Gastroesophageal sphincter (tissue), 4 donors: Measurements from ENCODE around the gene B4GALT6. TPM values are rescaled to one million over a fixed set of nuclear protein-coding genes. Genes with fewer than 3 reads are reported as not detected.
"Not testable (repeated sequence)": the region's sequence is repeated elsewhere in the genome, so short reads cannot be mapped to it uniquely, and the experiment has no call there.

ENCODE experiments used
- ATAC-seq: fragments of 150-250 bp; one replicate; pipeline ENCODE4 v1.9.1; 2016; ENCODE audit warnings: mild to moderate bottlenecking, moderate library complexity
- H3K27ac ChIP-seq, 4 donors: fragments of 200-600 bp; sonication (generic) in 3 of 4; 1 replicate in 3 of 4; 2 replicates in 1 of 4; pipeline ENCODE4 v1.5.1; 2016 to 2019
- H3K27me3 ChIP-seq: fragments of 200-600 bp; sonication (generic); one replicate; pipeline ENCODE4 v1.5.1; 2019
- H3K36me3 ChIP-seq, 2 donors: fragments of 200-600 bp; sonication (generic); one replicate each; pipeline ENCODE4 v1.5.1; 2019; ENCODE audit warnings: control low read depth in 1 of 2
- H3K4me1 ChIP-seq, 3 donors: fragments of 200-600 bp; sonication (generic); 1 replicate in 2 of 3; 2 replicates in 1 of 3; pipeline ENCODE4 v1.5.1; 2016 to 2019; ENCODE audit warnings: control low read depth in 2 of 3
- H3K4me3 ChIP-seq, 2 donors: fragments of 200-600 bp; sonication (generic); one replicate each; pipeline ENCODE4 v1.5.1; 2019; ENCODE audit warnings: mild to moderate bottlenecking in 1 of 2, moderate library complexity in 1 of 2
- H3K9me3 ChIP-seq, 3 donors: fragments of 200-600 bp; sonication (generic); one replicate each; pipeline ENCODE4 v1.5.1; 2017 to 2019; ENCODE audit warnings: control low read depth in 2 of 3
- CTCF ChIP-seq, 4 experiments: fragments of 200-600 bp in 2 of 4; fragments of 450-650 bp in 2 of 4; sonication (generic) in 1 of 4; IDR thresholded peaks; one replicate each; pipeline ENCODE4 v1.5.1; 2017 to 2019; ENCODE audit warnings: antibody characterized with exemption in 4 of 4, mild to moderate bottlenecking in 2 of 4, moderate library complexity in 2 of 4
- EP300 ChIP-seq: sonication (generic); formaldehyde crosslinking; IDR thresholded peaks from one replicate; pipeline ENCODE4 v1.6.1; 2017; ENCODE audit warnings: antibody characterized with exemption, mild to moderate bottlenecking
- POLR2A ChIP-seq, 2 donors: fragments of 450-650 bp; IDR thresholded peaks; one replicate each; pipeline ENCODE4 v1.6.1; 2017; ENCODE audit warnings: antibody characterized with exemption in 2 of 2, mild to moderate bottlenecking in 2 of 2, moderate library complexity in 1 of 2
- POLR2AphosphoS5 ChIP-seq: sonication (generic); formaldehyde crosslinking; IDR thresholded peaks from one replicate; pipeline ENCODE4 v1.6.1; 2017; ENCODE audit warnings: antibody characterized with exemption
- WGBS, 2 donors: methylation state at CpG; one replicate each; pipeline ENCODE4 v1.1.5; 2018; ENCODE audit warnings: low coverage in 1 of 2; 5-methylcytosine and 5-hydroxymethylcytosine counted together
- total RNA-seq, 4 donors: library from RNA; depleted of rRNA; stranded (reverse); fragments of >200 nt; gene quantifications; one replicate each; pipeline ENCODE4 v1.1.0, GENCODE V29; 2016

The B4GALT6 gene
- 10 to 100 TPM in 1 of 4 donors, 1 to 10 TPM in 3; 3.0 to 12.0 (median 5.8) TPM for total RNA-seq

DNA sequence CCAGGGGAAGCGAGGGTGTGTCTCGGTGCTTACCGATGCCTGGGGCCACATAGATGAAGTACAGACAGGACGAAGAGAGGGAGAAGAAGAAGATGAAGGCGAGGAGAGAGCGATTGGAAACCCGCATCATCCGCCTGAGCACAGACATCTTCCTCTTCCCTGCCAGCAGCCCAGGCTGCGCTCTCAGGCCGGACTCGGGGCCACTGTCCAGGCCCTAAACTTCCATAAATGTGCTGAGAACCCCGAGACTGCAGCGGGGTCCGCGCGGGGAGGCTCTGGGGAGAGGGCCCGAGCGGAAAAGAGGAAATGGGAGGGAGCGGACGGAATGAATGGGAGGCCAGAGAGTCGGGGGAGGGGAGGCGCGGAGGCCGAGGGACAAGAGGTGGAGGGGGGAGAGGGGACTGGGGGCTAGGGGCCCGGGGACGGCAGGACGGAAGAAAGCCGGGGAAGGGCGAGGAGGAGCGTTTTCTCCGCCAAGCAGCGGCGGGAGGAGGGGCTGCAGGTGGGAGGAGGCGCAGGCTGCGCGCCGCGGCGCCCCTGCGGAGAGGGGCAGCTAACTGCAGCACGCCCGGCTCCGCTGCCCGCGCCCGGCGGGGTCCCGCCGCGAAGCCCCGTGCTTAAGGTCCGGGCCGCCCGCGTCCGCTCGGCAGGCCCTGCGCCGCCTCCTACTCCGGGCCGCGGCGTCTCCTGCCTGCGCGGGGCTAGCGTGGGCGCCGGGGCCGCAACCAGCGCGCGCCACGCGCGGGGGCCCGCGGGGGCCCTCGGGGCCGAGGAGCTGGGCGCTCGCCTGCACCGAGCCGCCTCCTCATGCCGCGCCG, at the start of gene B4GALT6:
TSS of gene B4GALT6 (minus strand) at position 303 of the 818 bp plus-strand sequence. CDS start at position 148, 155 bp downstream.
- peak; percentile 2 for ATAC-seq
- Histone ChIP-seq H3K9me3 (no peaks in the 10 kb centered on the region), H3K27ac (peak within 1 kb of the TSS; percentile 15 to 85 (median 84)), H3K4me1 (peaks cover 0 to 24% (median 3%) of the 10 kb centered on the region in 3 donors), H3K36me3 (no peaks in the 10 kb centered on the region), H3K27me3 (no peaks in the 10 kb centered on the region), H3K4me3 (peak within 1 kb of the TSS; percentile 61 to 81)
- TF ChIP-seq POLR2AphosphoS5 (no peak), EP300 (no peak), CTCF (IDR thresholded peaks at IDR 0.05) (no peak), POLR2A (IDR thresholded peaks at IDR 0.05) (no peak)
- 0 to 4% methylated on average over 2 to 15 of the region's 86 CpGs for WGBS, 2 donors

- 14 to 83% methylated on average over 1 to 2 of the region's 3 CpGs for WGBS, 2 donors
- no peak for TF ChIP-seq POLR2AphosphoS5
- TF ChIP-seq CTCF (IDR thresholded peaks at IDR 0.05), result no peak
- TF ChIP-seq EP300, result no peak
- no peak for TF ChIP-seq POLR2A (IDR thresholded peaks at IDR 0.05)
- H3K27me3 ChIP-seq, result no peaks in the 10 kb centered on the region
- no peak for ATAC-seq
- no peaks in the 10 kb centered on the region for H3K36me3 ChIP-seq
- H3K4me3 ChIP-seq, result no peak overlapping the region
- no peaks in the 10 kb centered on the region for H3K4me1 ChIP-seq
- H3K9me3 ChIP-seq, result no peaks in the 10 kb centered on the region
- no peak overlapping the region for H3K27ac ChIP-seq
Measured at GRCh38 chr18:31731628-31732027, 47.2 kb upstream of the B4GALT6 start.

DNA sequence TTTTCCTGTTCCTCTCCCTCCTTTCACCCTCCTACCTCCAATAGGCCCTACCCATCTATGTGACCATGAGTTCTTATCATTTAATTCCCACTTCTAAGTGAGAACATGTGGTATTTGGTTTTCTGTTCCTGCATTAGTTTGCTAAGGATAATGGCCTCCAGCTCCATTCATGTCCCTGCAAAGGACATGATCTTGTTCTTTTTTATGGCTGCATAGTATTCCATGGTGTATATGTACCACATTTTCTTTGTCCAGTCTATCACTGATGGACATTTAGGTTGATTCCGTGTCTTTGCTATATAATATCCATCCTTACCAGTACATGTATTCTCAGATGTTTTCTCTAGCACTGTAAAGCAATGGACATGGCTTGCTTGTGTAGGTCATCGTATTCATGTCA, 44.8 kb upstream of the B4GALT6 start:
- H3K4me3 ChIP-seq, H3K9me3 ChIP-seq, ATAC-seq, H3K4me1 ChIP-seq, H3K27ac ChIP-seq, H3K36me3 ChIP-seq, H3K27me3 ChIP-seq: not testable (repeated sequence)
- 93 to 100% methylated on average over 2 of the region's 2 CpGs for WGBS, 2 donors

GRCh38 chr18:31723990-31724711, 39.8 kb upstream of the B4GALT6 start:
- Histone ChIP-seq H3K4me3 (peak overlapping the region; percentile 44 to 64), H3K9me3 (peaks cover 0 to 3% (median 0%) of the 10 kb centered on the region in 3 donors), H3K27ac (peak overlapping the region in 3 of 4 donors; percentile 61 to 70 (median 63)), H3K4me1 (peaks cover 0 to 11% (median 0%) of the 10 kb centered on the region in 3 donors), H3K27me3 (no peaks in the 10 kb centered on the region), H3K36me3 (no peaks in the 10 kb centered on the region)
- TF ChIP-seq POLR2A (IDR thresholded peaks at IDR 0.05) (no peak), EP300 (no peak), POLR2AphosphoS5 (no peak), CTCF (IDR thresholded peaks at IDR 0.05) (no peak)
- WGBS, 2 donors, result 15% methylated on average over 4 of the region's 43 CpGs; no CpG with 5 or more reads in 1 of the 2 donors
- peak; percentile 50 for ATAC-seq

DNA sequence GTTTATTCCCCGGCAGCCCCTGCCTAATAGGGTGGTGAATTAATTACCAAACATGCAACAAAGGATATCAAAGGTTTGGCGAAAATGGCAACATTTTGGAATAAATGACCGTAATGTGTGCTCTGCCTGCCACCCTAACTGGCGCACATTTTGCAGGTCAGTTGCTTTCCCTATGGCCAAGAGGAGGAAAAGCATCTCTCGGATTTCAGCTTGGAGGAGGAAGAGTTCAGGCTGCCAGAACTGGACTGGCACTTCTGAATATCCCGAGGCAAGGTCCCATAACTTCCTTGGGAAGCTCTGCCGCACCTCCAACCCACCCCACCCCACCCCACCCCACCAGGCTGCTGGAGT, 39.2 kb upstream of the B4GALT6 start:
- Histone ChIP-seq H3K4me3 (peak overlapping the region; percentile 44 to 64), H3K4me1 (peaks cover 0 to 11% (median 0%) of the 10 kb centered on the region in 3 donors), H3K27me3 (no peaks in the 10 kb centered on the region), H3K9me3 (peaks cover 0 to 9% (median 0%) of the 10 kb centered on the region in 3 donors), H3K27ac (peak overlapping the region in 3 of 4 donors; percentile 61 to 70 (median 63)), H3K36me3 (no peaks in the 10 kb centered on the region)
- TF ChIP-seq CTCF (IDR thresholded peaks at IDR 0.05) (no peak), POLR2AphosphoS5 (no peak), POLR2A (IDR thresholded peaks at IDR 0.05) (no peak), EP300 (no peak)
- ATAC-seq, result peak; percentile 12
- 28 to 41% methylated on average over 5 to 6 of the region's 7 CpGs for WGBS, 2 donors
